Measurements from ENCODE around the gene CYB5R2. TPM values are rescaled to one million over a fixed set of nuclear protein-coding genes. Genes with fewer than 3 reads are reported as not detected.

Gene CYB5R2
- polyA plus RNA-seq, 1 of the 3 experiments (the other 2 are of a cell fraction): 0.20 TPM

DNA sequence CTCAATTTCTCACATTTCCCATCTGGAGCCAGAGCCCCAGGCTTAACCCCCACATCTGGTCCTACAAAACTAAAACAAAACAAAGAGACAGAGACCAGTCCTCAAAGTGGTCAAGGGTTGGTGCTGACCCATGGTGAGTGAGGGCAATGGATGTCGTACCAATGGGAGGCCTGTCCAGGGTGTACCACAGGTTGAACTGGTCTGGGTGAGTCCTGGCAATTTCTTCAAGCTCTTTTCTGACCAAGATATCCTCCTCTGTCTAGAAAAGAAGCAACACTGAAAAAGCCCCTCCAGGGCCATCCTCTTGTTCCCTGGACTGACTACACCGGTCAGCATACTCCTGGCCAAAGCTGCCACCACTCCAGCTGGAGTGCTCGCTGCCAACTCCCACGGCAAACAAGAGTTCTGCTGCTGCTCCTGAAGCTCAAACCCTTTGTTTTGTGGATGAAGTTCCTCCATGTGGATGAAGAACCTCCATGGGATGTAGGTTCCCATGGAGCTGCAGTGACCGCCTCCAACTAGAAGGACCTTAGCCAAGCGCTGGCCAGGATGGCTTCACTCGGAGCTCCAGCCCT, 6.9 kb downstream of the CYB5R2 start (continued):
- TF ChIP-seq FOXJ3 (CRISPR knock-in tag; IDR thresholded peaks at IDR 0.05) (no peak), RCOR1 (IDR thresholded peaks at IDR 0.05; ENCODE audit: low read length) (no peak)

DNA sequence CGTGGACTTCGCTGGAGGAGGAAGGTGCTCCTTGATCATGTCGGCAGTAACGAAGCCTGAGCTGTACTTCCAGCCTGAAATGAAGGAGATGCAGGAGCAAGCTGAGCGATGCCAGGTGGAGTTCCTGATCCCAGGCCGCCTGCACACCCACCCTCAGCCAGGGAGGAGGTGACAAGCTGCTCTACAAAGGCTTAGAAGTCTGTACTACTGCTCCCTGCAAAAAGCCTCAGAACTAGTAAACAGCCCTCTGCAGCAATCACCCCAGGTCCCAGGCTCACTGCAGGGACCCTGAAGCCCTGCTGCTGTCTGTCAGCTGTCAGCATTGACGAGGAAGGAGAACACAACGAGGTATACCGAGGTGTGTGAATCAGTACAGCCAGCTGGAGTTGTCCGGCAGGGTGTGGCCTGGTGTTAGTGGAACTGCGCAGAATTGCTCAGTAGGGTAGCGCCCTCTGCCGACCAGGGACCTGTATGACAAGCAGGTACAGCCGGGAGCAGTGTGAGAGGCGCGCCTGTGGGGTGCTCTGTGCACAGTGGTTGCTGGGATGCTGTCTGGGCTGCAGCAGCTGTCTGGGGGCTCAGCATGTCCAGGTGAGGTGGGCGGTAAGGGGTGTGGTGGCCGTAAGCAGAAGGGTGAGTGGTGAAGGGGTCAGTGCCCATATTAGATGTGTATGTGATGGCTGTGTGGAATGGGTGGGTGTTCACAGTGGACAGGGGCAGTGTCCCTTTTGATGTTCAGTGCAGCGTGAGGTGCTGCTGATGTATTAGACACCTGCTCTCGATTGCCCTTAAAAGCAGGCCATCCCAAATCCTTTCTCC, 7.6 kb downstream of the CYB5R2 start:
- Histone ChIP-seq H2AFZ (ENCODE audit: low read depth) (no peak overlapping the region; the same call in 1 of the 2 replicates), H3F3A (replicated peaks; ENCODE audit: insufficient read depth) (no peaks in the 10 kb centered on the region), H3K79me2 (ENCODE audit: insufficient read depth) (no peaks in the 10 kb centered on the region), H3K27me3 (ENCODE audit: insufficient read depth) (no peaks in the 10 kb centered on the region), H3K9me3 (no peaks in the 10 kb centered on the region), H3K4me1 (ENCODE audit: control insufficient read depth in 1 of 2, insufficient read depth in 2 of 2, low read depth in 1 of 2, low read length in 1 of 2) (peaks cover 0 to 2% of the 10 kb centered on the region in 2 experiments; a peak in 1 of 4 replicates), H3K36me3 (replicated peaks in 1 of 2; ENCODE audit: control insufficient read depth in 1 of 2, insufficient read depth in 2 of 2, low read length in 1 of 2) (no peaks in the 10 kb centered on the region), H4K20me1 (ENCODE audit: insufficient read depth) (no peaks in the 10 kb centered on the region), H3K9me2 (no peaks in the 10 kb centered on the region), H3K4me3 (ENCODE audit: low read depth in 2 of 2, low read length in 1 of 2) (no peak overlapping the region; a peak in 1 of 4 replicates), H3K9ac (no peak overlapping the region), H3K4me2 (no peak overlapping the region), H3K27ac (ENCODE audit: low read depth in 2 of 2, low read length in 1 of 2) (no peak overlapping the region)
- POLR2A ChIA-PET: no interaction called here
- CTCF ChIA-PET: interaction anchor here (0.5 to 9.2 kb wide), 59 partner anchors 8 to 624 kb away, joined by 3 to 256 read pairs (median 4); partner anchors contain the start of genes PPFIBP2 and SYT9
- TF ChIP-seq SMC3 (IDR thresholded peaks at IDR 0.05; ENCODE audit: low read depth, low read length) (peak; percentile 89), TAF1 (IDR thresholded peaks at IDR 0.05; ENCODE audit: borderline replicate concordance, low read depth, low read length) (no peak), FOXM1 (IDR thresholded peaks at IDR 0.05; ENCODE audit: low read depth) (no peak), EZH2phosphoT487 (IDR thresholded peaks at IDR 0.05; ENCODE audit: borderline replicate concordance, low read depth) (no peak), IRF3 (IDR thresholded peaks at IDR 0.05; ENCODE audit: low read depth, low read length) (no peak), FOSL2 (IDR thresholded peaks at IDR 0.05; ENCODE audit: borderline replicate concordance, low read depth) (no peak), MEF2A (IDR thresholded peaks at IDR 0.05; ENCODE audit: borderline replicate concordance, low read depth) (no peak), RAD21 (IDR thresholded peaks at IDR 0.05; ENCODE audit: low read length) (peak; percentile 93), TEAD4 (IDR thresholded peaks at IDR 0.05; ENCODE audit: borderline replicate concordance, insufficient read depth) (no peak)
- TF ChIP-seq, protein P1, sequence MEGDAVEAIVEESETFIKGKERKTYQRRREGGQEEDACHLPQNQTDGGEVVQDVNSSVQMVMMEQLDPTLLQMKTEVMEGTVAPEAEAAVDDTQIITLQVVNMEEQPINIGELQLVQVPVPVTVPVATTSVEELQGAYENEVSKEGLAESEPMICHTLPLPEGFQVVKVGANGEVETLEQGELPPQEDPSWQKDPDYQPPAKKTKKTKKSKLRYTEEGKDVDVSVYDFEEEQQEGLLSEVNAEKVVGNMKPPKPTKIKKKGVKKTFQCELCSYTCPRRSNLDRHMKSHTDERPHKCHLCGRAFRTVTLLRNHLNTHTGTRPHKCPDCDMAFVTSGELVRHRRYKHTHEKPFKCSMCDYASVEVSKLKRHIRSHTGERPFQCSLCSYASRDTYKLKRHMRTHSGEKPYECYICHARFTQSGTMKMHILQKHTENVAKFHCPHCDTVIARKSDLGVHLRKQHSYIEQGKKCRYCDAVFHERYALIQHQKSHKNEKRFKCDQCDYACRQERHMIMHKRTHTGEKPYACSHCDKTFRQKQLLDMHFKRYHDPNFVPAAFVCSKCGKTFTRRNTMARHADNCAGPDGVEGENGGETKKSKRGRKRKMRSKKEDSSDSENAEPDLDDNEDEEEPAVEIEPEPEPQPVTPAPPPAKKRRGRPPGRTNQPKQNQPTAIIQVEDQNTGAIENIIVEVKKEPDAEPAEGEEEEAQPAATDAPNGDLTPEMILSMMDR (IDR thresholded peaks at IDR 0.05): peak; percentile 79
- peak; percentile 90 for DNase-seq
- 35% methylated on average over 19 of the region's 20 CpGs for WGBS (ENCODE audit: low lambda C conversion rate)

Data from SK-N-SH (cell line).